Measurements from ENCODE around the gene SIM1. TPM values are rescaled to one million over a fixed set of nuclear protein-coding genes. Genes with fewer than 3 reads are reported as not detected.

The SIM1 gene
- total RNA-seq, 1 donor from 2014 or later, result not detected

GRCh38 chr6:100382767-100383195 is 81.9 kb downstream of the SIM1 start:
- H3K36me3 Mint-ChIP-seq, result no peaks in the 10 kb centered on the region
- H3K9me3 Mint-ChIP-seq, result no peaks in the 10 kb centered on the region
- no peak overlapping the region for H3K4me3 Mint-ChIP-seq
- no peaks in the 10 kb centered on the region for H3K4me1 Mint-ChIP-seq
- peaks cover 2% of the 10 kb centered on the region for H3K27me3 Mint-ChIP-seq (ENCODE audit: low read depth)
- DNase-seq (ENCODE audit: low spot score in 2 of 2, unreplicated experiment in 2 of 2), result no peak
- no peak for TF ChIP-seq CTCF (IDR thresholded peaks at IDR 0.05; ENCODE audit: unreplicated experiment)
- H3K27ac Mint-ChIP-seq, result no peak overlapping the region

GRCh38 chr6:100382031-100382430 is 82.7 kb downstream of the SIM1 start:
- DNase-seq (ENCODE audit: low spot score in 2 of 2, unreplicated experiment in 2 of 2), result no peak
- no peaks in the 10 kb centered on the region for H3K36me3 Mint-ChIP-seq
- H3K4me1 Mint-ChIP-seq, result no peaks in the 10 kb centered on the region
- H3K4me3 Mint-ChIP-seq, result no peak overlapping the region
- H3K9me3 Mint-ChIP-seq, result no peaks in the 10 kb centered on the region
- no peak for TF ChIP-seq CTCF (IDR thresholded peaks at IDR 0.05; ENCODE audit: unreplicated experiment)
- no peak overlapping the region for H3K27ac Mint-ChIP-seq
- H3K27me3 Mint-ChIP-seq (ENCODE audit: low read depth), result peaks cover 2% of the 10 kb centered on the region

- H3K27me3 Mint-ChIP-seq (ENCODE audit: low read depth), result no peaks in the 10 kb centered on the region
- H3K9me3 Mint-ChIP-seq, result no peaks in the 10 kb centered on the region
- H3K36me3 Mint-ChIP-seq, result no peaks in the 10 kb centered on the region
- H3K4me1 Mint-ChIP-seq, result no peaks in the 10 kb centered on the region
- TF ChIP-seq CTCF (IDR thresholded peaks at IDR 0.05; ENCODE audit: unreplicated experiment), result no peak
- no peak overlapping the region for H3K27ac Mint-ChIP-seq
- H3K4me3 Mint-ChIP-seq, result no peak overlapping the region
- DNase-seq (ENCODE audit: low spot score in 2 of 2, unreplicated experiment in 2 of 2), result no peak
Observed at GRCh38 chr6:100381111-100381510, 83.6 kb downstream of the SIM1 start.

- no peak for DNase-seq (ENCODE audit: low spot score in 2 of 2, unreplicated experiment in 2 of 2)
- no peak overlapping the region for H3K4me3 Mint-ChIP-seq
Observed at GRCh38 chr6:100379386-100379785, 85.3 kb downstream of the SIM1 start.

GRCh38 chr6:100378576-100378975 is 86.1 kb downstream of the SIM1 start:
- Mint-ChIP-seq H3K9me3 (no peaks in the 10 kb centered on the region), H3K4me1 (no peaks in the 10 kb centered on the region)
- TF ChIP-seq CTCF (IDR thresholded peaks at IDR 0.05; ENCODE audit: unreplicated experiment), result no peak

More at GRCh38 chr6:100379386-100379785, 85.3 kb downstream of the SIM1 start:
- H3K27me3 Mint-ChIP-seq (ENCODE audit: low read depth), result no peaks in the 10 kb centered on the region
- no peak overlapping the region for H3K27ac Mint-ChIP-seq
- no peak for TF ChIP-seq CTCF (IDR thresholded peaks at IDR 0.05; ENCODE audit: unreplicated experiment)
- H3K4me1 Mint-ChIP-seq, result no peaks in the 10 kb centered on the region
- H3K36me3 Mint-ChIP-seq, result no peaks in the 10 kb centered on the region
- no peaks in the 10 kb centered on the region for H3K9me3 Mint-ChIP-seq

GRCh38 chr6:100376103-100376502 is 88.6 kb downstream of the SIM1 start:
- H3K4me1 Mint-ChIP-seq, result no peaks in the 10 kb centered on the region
- H3K36me3 Mint-ChIP-seq, result no peaks in the 10 kb centered on the region
- no peak overlapping the region for H3K27ac Mint-ChIP-seq
- DNase-seq (ENCODE audit: low spot score in 2 of 2, unreplicated experiment in 2 of 2), result no peak
- TF ChIP-seq CTCF (IDR thresholded peaks at IDR 0.05; ENCODE audit: unreplicated experiment), result no peak
- H3K9me3 Mint-ChIP-seq, result no peaks in the 10 kb centered on the region
- peaks cover 2% of the 10 kb centered on the region for H3K27me3 Mint-ChIP-seq (ENCODE audit: low read depth)
- no peak overlapping the region for H3K4me3 Mint-ChIP-seq

More at GRCh38 chr6:100378576-100378975, 86.1 kb downstream of the SIM1 start:
- DNase-seq (ENCODE audit: low spot score in 2 of 2, unreplicated experiment in 2 of 2), result no peak
- no peaks in the 10 kb centered on the region for H3K27me3 Mint-ChIP-seq (ENCODE audit: low read depth)
- H3K27ac Mint-ChIP-seq, result no peak overlapping the region
- no peak overlapping the region for H3K4me3 Mint-ChIP-seq
- H3K36me3 Mint-ChIP-seq, result no peaks in the 10 kb centered on the region
